OCI-LY1 (cell line): ENCODE measurements around the gene CSF3R.

Source experiments
- EZH2 ChIP-seq: fragments of 200-600 bp; sonication (generic), shearing (Covaris generic); IDR thresholded peaks from 2 replicates; pipeline ENCODE4 v1.8.0; 2017; ENCODE audit warnings: borderline replicate concordance, mixed run types, mild to moderate bottlenecking, antibody characterized with exemption, low read length, moderate library complexity, mixed read lengths
- TF ChIP-seq, protein P1 (sequence below): fragments of 200-600 bp; sonication (generic), shearing (Covaris generic); IDR thresholded peaks from 2 replicates; pipeline ENCODE4 v1.5.1; 2017; ENCODE audit warnings: mild to moderate bottlenecking, antibody characterized with exemption, low read length, moderate library complexity, mixed read lengths

DNA sequence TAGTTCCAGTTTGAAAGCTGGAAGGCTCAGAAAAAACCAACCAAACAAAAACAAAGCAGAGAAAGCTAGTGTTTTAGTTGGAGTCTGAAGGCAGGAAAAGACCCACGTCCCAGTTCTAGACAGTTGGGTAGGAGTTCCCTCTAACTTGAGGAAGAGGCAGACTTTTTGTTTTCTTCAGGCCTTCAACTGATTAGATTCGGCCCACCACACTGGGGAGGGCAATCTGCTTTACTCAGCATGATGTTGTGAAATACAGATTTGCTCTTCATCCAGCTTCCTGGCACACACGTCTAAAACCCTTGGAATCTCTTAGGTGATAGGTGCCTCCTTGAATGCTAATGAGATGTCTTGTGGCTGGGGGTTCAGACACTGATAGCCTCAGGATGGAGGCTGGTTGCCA lies 49.1 kb upstream of the CSF3R start:
- TF ChIP-seq, protein P1, sequence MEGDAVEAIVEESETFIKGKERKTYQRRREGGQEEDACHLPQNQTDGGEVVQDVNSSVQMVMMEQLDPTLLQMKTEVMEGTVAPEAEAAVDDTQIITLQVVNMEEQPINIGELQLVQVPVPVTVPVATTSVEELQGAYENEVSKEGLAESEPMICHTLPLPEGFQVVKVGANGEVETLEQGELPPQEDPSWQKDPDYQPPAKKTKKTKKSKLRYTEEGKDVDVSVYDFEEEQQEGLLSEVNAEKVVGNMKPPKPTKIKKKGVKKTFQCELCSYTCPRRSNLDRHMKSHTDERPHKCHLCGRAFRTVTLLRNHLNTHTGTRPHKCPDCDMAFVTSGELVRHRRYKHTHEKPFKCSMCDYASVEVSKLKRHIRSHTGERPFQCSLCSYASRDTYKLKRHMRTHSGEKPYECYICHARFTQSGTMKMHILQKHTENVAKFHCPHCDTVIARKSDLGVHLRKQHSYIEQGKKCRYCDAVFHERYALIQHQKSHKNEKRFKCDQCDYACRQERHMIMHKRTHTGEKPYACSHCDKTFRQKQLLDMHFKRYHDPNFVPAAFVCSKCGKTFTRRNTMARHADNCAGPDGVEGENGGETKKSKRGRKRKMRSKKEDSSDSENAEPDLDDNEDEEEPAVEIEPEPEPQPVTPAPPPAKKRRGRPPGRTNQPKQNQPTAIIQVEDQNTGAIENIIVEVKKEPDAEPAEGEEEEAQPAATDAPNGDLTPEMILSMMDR: no peak
- TF ChIP-seq EZH2: no peak
